Left lobe of liver (tissue), 2 donors: ENCODE results near the gene ZNF490. TPM values are rescaled to one million over a fixed set of nuclear protein-coding genes. Genes with fewer than 3 reads are reported as not detected.
"Not testable (repeated sequence)": the region's sequence is repeated elsewhere in the genome, so short reads cannot be mapped to it uniquely, and the experiment has no call there.

Experiments used
- ATAC-seq: fragments of 200-7000 bp; cut with Tn5 transposase; one replicate; pipeline ENCODE4 v1.9.1; 2020; ENCODE audit warnings: mild to moderate bottlenecking, moderate library complexity
- DNase-seq: peaks from one replicate; pipeline ENCODE4 v3.0.0-alpha.2; 2020; ENCODE audit warnings: low spot score
- total RNA-seq: library from RNA; stranded (reverse); gene quantifications from one replicate; pipeline ENCODE4 v1.2.1, GENCODE V29; 2021
- donor health status: DM: no; HTN: no; CAD: no; lungs with moderate emphysema.
- donor health status: DM: no; HTN: yes; CAD: no.

ZNF490 gene
- total RNA-seq, result 3.9 TPM

- ATAC-seq (peak; percentile 97), DNase-seq (peak; percentile 98)
Observed at GRCh38 chr19:12610540-12611360, at the start of gene ZNF490, which contains the start of gene ZNF791. TSS of gene ZNF490 (minus strand) at chr19:12610813. CDS start at chr19:12610680, 133 bp downstream. TSS of gene ZNF791 (plus strand) at chr19:12610920. CDS start at chr19:12611080, 160 bp downstream.

GRCh38 chr19:12657966-12658365, 47.4 kb upstream of the ZNF490 start:
- no peak for DNase-seq
- no peak for ATAC-seq

- DNase-seq (no peak), ATAC-seq (no peak)
Observed at GRCh38 chr19:12656899-12657571, 46.4 kb upstream of the ZNF490 start.

DNA sequence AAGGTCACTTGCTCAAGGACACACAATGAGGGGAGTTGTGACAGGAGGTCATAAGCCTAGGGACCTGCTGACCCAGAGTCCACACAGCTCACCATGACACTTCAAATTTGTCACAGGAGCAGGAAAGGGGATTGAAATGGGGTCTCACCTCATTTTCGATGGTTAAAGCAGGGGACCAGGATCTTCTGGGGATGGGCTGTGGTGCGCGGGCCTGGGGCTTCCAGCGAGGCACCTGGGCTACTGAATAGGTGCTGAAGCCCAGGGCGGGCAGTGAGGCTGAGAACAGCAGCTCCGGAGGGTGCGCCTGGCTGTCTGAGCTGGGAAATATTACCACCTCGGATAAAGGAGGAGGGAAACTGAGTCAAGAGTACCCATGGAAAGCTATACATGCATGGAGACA, 44.9 kb upstream of the ZNF490 start:
- DNase-seq, result no peak
- ATAC-seq, result no peak

- no peak for ATAC-seq
- no peak for DNase-seq
Observed at GRCh38 chr19:12652219-12652618, 41.6 kb upstream of the ZNF490 start.

- no peak for DNase-seq
- ATAC-seq, result no peak
Observed at GRCh38 chr19:12649941-12650340, 39.3 kb upstream of the ZNF490 start.

DNA sequence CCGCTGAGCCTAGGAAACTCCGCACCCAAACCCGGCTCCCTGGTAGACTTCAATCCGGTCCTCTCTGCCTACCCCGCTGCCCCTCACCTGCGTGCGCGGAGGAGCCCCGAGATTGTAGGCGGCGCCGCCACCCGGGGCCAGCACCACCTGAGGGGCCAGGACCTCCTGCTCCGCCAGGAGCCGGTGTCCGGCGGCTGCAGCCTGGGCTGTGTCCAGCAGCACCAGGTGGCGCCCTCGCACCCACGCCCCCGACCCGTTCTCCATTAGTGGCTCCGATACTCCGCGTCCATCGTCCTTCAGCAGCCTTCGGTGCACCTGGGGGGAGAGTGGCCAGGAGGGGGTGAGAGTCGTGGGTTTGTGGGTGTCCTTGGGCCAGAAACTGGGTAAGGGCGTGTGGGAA, 37.5 kb upstream of the ZNF490 start:
- DNase-seq (no peak), ATAC-seq (peak; percentile 41)

DNA sequence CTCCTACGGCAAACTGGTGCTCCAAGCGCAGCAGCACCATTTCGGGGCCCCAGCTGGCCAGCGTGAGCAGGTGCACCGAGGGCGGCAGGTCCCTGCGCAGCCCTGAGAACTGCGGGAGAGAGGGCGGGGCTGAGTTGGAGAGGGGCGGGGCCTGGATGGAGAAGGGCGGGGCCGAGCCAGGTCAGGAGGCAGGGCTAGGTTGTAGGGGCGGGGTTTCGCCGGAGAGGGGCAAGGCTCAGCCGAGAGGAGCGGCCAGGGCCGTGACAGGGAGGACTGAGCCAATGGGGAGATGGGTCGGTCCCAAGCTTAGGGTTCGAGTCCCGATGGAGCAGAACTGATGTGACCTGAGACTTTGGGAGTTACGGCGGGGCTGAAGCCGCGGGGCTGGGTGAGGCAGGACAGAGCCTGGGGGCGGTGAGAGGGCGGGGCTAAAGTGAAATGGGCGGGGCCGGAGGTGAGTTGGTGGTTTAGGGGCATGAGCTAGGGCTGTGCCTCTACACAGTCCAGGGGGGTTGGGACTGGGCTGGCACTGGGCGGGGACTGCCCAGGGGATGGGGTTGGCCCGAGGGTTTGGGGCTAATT, 37.0 kb upstream of the ZNF490 start:
- DNase-seq (no peak), ATAC-seq (peak; percentile 79)

DNA sequence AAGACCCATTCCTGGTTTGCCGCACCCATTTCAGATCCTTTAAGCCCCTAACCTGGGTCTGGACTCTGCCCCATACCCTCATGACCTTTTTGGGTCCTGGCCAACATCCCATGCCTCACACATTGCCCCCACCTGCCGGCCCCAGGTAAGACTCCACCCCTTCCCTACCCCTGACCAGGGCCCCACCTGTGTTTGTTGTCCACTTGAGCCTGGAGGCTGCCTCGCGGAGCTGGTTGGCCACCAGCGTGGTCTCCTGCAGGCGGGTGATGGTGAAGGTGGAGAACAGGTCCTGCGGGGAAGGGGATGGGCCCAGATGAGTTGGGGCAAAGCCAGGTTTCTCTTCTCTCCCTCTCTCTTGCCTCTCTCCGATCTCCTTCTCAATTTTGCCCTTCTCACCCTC, 36.4 kb upstream of the ZNF490 start:
- no peak for ATAC-seq

GRCh38 chr19:12646551-12646950, 35.9 kb upstream of the ZNF490 start:
- no peak for DNase-seq

More for the DNA sequence above, 36.4 kb upstream of the ZNF490 start:
- no peak for DNase-seq

GRCh38 chr19:12643716-12644115, 33.1 kb upstream of the ZNF490 start:
- DNase-seq, ATAC-seq: not testable (repeated sequence)

More at GRCh38 chr19:12646551-12646950, 35.9 kb upstream of the ZNF490 start:
- no peak for ATAC-seq

- ATAC-seq (no peak), DNase-seq (no peak)
Observed at GRCh38 chr19:12642506-12642905, 31.9 kb upstream of the ZNF490 start.

GRCh38 chr19:12641456-12641855, 30.8 kb upstream of the ZNF490 start:
- ATAC-seq (no peak), DNase-seq (no peak)

- DNase-seq (peak; percentile 71), ATAC-seq (peak; percentile 93)
Observed at GRCh38 chr19:12639901-12640613, 29.4 kb upstream of the ZNF490 start.

GRCh38 chr19:12638611-12639182, 28.1 kb upstream of the ZNF490 start:
- DNase-seq (no peak), ATAC-seq (no peak)

- DNase-seq (no peak), ATAC-seq (no peak)
Observed at GRCh38 chr19:12636631-12637030, 26.0 kb upstream of the ZNF490 start.

DNA sequence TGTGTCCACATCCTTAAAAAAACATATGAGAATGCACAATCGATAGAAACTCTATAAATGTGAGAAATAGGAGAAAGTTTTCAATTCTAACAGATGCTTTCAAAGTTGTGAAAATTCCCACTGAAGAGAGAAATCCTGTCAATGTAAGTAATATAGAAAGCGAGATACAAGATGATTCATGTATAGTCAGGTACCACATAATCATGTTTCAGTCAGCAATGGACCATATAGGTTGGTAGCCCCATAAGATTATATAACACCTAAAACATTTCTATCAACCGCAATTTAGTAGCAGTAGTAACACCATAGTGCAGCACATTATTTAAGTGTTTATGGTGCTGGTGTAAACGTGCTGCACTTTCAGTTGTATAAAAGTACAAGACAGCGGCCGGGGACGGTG, 18.6 kb upstream of the ZNF490 start:
- DNase-seq, result no peak
- no peak for ATAC-seq

- DNase-seq (no peak), ATAC-seq (no peak)
Observed at GRCh38 chr19:12628040-12629022, 17.7 kb upstream of the ZNF490 start.

- ATAC-seq (no peak), DNase-seq (no peak)
Observed at GRCh38 chr19:12626958-12627357, 16.3 kb upstream of the ZNF490 start.
